SU-DHL-6 (cell line): Measurements from ENCODE around the gene SCN3B.

ENCODE experiments used
- EZH2phosphoT487 ChIP-seq: fragments of 200-600 bp; sonication (generic), shearing (Covaris generic); conservative IDR thresholded peaks from 2 replicates; pipeline ENCODE4 v1.6.1; 2018; ENCODE audit warnings: mild to moderate bottlenecking, antibody characterized with exemption, low read length, moderate library complexity, mixed read lengths
- TF ChIP-seq, protein P1 (sequence below): fragments of 200-600 bp; sonication (generic); IDR thresholded peaks from one replicate; pipeline ENCODE4 v1.5.1; 2017; ENCODE audit warnings: antibody characterized with exemption, mild to moderate bottlenecking, low read length, moderate library complexity; ENCODE audit not compliant: insufficient read depth, poor library complexity, severe bottlenecking

- TF ChIP-seq, protein P1, sequence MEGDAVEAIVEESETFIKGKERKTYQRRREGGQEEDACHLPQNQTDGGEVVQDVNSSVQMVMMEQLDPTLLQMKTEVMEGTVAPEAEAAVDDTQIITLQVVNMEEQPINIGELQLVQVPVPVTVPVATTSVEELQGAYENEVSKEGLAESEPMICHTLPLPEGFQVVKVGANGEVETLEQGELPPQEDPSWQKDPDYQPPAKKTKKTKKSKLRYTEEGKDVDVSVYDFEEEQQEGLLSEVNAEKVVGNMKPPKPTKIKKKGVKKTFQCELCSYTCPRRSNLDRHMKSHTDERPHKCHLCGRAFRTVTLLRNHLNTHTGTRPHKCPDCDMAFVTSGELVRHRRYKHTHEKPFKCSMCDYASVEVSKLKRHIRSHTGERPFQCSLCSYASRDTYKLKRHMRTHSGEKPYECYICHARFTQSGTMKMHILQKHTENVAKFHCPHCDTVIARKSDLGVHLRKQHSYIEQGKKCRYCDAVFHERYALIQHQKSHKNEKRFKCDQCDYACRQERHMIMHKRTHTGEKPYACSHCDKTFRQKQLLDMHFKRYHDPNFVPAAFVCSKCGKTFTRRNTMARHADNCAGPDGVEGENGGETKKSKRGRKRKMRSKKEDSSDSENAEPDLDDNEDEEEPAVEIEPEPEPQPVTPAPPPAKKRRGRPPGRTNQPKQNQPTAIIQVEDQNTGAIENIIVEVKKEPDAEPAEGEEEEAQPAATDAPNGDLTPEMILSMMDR, result no peak
- TF ChIP-seq EZH2phosphoT487, result no peak
Measured at GRCh38 chr11:123678246-123678645, 23.8 kb upstream of the SCN3B start.
